ENCODE results near the gene SKAP2. TPM values are rescaled to one million over a fixed set of nuclear protein-coding genes. Genes with fewer than 3 reads are reported as not detected.

Gene SKAP2
- total and polyA plus RNA-seq, 8 donors = 4.6 to 127 (median 9.6) TPM

GRCh38 chr7:26673271-26673670 is 191.1 kb downstream of the SKAP2 start:
- intact Hi-C loops (cut with DNase I; ENCODE audit: low total_unique reads) = loop anchor here (10.0 kb wide), 1 partner anchor 778 kb away; no protein-coding TSS in a partner anchor
- Histone ChIP-seq H3K27ac (no peak overlapping the region), H3K36me3 (no peaks in the 10 kb centered on the region), H3K9me3 (no peaks in the 10 kb centered on the region), H3K27me3 (no peaks in the 10 kb centered on the region), H3K4me3 (no peak overlapping the region), H3K4me1 (no peaks in the 10 kb centered on the region)
- TF ChIP-seq CTCF (IDR thresholded peaks at IDR 0.05) = no peak
- no peak for TF ChIP-seq EP300 (IDR thresholded peaks at IDR 0.05)
- DNase-seq = no peak
- 68 to 88% (median 73%) methylated on average over 2 of the region's 2 CpGs for WGBS, 5 donors

- 57 to 75% (median 73%) methylated on average over 2 of the region's 2 CpGs for WGBS, 5 donors
- intact Hi-C loops (cut with DNase I; ENCODE audit: low total_unique reads) = loop anchor here (10.0 kb wide), 1 partner anchor 776 kb away; no protein-coding TSS in a partner anchor
- Histone ChIP-seq H3K4me3 (no peak overlapping the region), H3K4me1 (peaks cover 0 to 8% (median 2%) of the 10 kb centered on the region in 4 donors), H3K9me3 (no peaks in the 10 kb centered on the region), H3K27me3 (no peaks in the 10 kb centered on the region), H3K36me3 (no peaks in the 10 kb centered on the region), H3K27ac (no peak overlapping the region)
- DNase-seq = no peak
- TF ChIP-seq POLR2AphosphoS5 (IDR thresholded peaks at IDR 0.05) (no peak), POLR2A (IDR thresholded peaks at IDR 0.05) (no peak), CTCF (IDR thresholded peaks at IDR 0.05) (no peak), EP300 (IDR thresholded peaks at IDR 0.05) (no peak)
These were observed 193.5 kb downstream of the SKAP2 start for GRCh38 chr7:26670841-26671240.

GRCh38 chr7:26670290-26670689 is 194.1 kb downstream of the SKAP2 start:
- DNase-seq = no peak
- Histone ChIP-seq H3K36me3 (no peaks in the 10 kb centered on the region), H3K9me3 (no peaks in the 10 kb centered on the region), H3K4me3 (no peak overlapping the region), H3K27me3 (no peaks in the 10 kb centered on the region), H3K4me1 (peaks cover 0 to 10% (median 4%) of the 10 kb centered on the region in 4 donors), H3K27ac (no peak overlapping the region)
- WGBS, 5 donors = 48 to 64% (median 55%) methylated on average over 2 of the region's 2 CpGs
- intact Hi-C loops (cut with DNase I; ENCODE audit: low total_unique reads) = loop anchor here (10.0 kb wide), 1 partner anchor 775 kb away; no protein-coding TSS in a partner anchor
- no peak for TF ChIP-seq EP300 (IDR thresholded peaks at IDR 0.05)
- no peak for TF ChIP-seq CTCF (IDR thresholded peaks at IDR 0.05)
- no peak for TF ChIP-seq POLR2A (IDR thresholded peaks at IDR 0.05)
- no peak for TF ChIP-seq POLR2AphosphoS5 (IDR thresholded peaks at IDR 0.05)

GRCh38 chr7:26668821-26669220 is 195.6 kb downstream of the SKAP2 start:
- Histone ChIP-seq H3K36me3 (no peaks in the 10 kb centered on the region), H3K9me3 (no peaks in the 10 kb centered on the region), H3K4me3 (no peak overlapping the region), H3K4me1 (peaks cover 0 to 16% (median 6%) of the 10 kb centered on the region in 4 donors), H3K27me3 (peaks cover 0 to 2% (median 0%) of the 10 kb centered on the region in 3 donors), H3K27ac (no peak overlapping the region)
- WGBS, 5 donors = 86 to 95% (median 90%) methylated on average over 4 of the region's 4 CpGs
- no peak for TF ChIP-seq CTCF (IDR thresholded peaks at IDR 0.05)
- no peak for TF ChIP-seq POLR2AphosphoS5 (IDR thresholded peaks at IDR 0.05)
- TF ChIP-seq POLR2A (IDR thresholded peaks at IDR 0.05) = no peak
- no peak for TF ChIP-seq EP300 (IDR thresholded peaks at IDR 0.05)
- intact Hi-C loops (cut with DNase I; ENCODE audit: low total_unique reads) = loop anchor here (5.0 kb wide), 1 partner anchor 302 kb away; no protein-coding TSS in a partner anchor
- DNase-seq = no peak
